HT1080 (cell line): Measurements from ENCODE around the gene KCNJ8. TPM values are rescaled to one million over a fixed set of nuclear protein-coding genes. Genes with fewer than 3 reads are reported as not detected.
"Not testable (repeated sequence)": the region's sequence is repeated elsewhere in the genome, so short reads cannot be mapped to it uniquely, and the experiment has no call there.

Source experiments
- DNase-seq: peaks from one replicate; pipeline ENCODE4 v3.0.0-alpha.2; 2015; ENCODE audit warnings: low read depth
- total RNA-seq: library from RNA; depleted of rRNA; stranded (reverse); fragments of >200 nt; shearing (Covaris generic); gene quantifications from 2 replicates; pipeline ENCODE4 v1.2.3, GENCODE V29; 2014

KCNJ8 gene
- total RNA-seq, 1 experiment from 2014 or later = 1.6 TPM

- no peak for DNase-seq
Measured at GRCh38 chr12:21788089-21788983, 13.8 kb upstream of the KCNJ8 start.

GRCh38 chr12:21786041-21786531 lies 11.6 kb upstream of the KCNJ8 start:
- no peak for DNase-seq

GRCh38 chr12:21782723-21783122 lies 8.2 kb upstream of the KCNJ8 start:
- not testable (repeated sequence) for DNase-seq

- DNase-seq = no peak
Measured at GRCh38 chr12:21780786-21781185, 6.3 kb upstream of the KCNJ8 start.

- DNase-seq = no peak
Measured at GRCh38 chr12:21776175-21776574, 1.7 kb upstream of the KCNJ8 start.

GRCh38 chr12:21775133-21775820 lies 771 bp upstream of the KCNJ8 start:
- no peak for DNase-seq

GRCh38 chr12:21773806-21774205 lies 700 bp downstream of the KCNJ8 start:
- no peak for DNase-seq

- DNase-seq = no peak
Measured at GRCh38 chr12:21773263-21773741, 1.2 kb downstream of the KCNJ8 start.

- no peak for DNase-seq
Measured at GRCh38 chr12:21771311-21771710, 3.2 kb downstream of the KCNJ8 start.

GRCh38 chr12:21769307-21769706 lies 5.2 kb downstream of the KCNJ8 start:
- no peak for DNase-seq

- no peak for DNase-seq
Measured at GRCh38 chr12:21766403-21766802, 8.1 kb downstream of the KCNJ8 start.

GRCh38 chr12:21764950-21765349 lies 9.6 kb downstream of the KCNJ8 start:
- no peak for DNase-seq

- no peak for DNase-seq
Measured at GRCh38 chr12:21764065-21764464, 10.4 kb downstream of the KCNJ8 start.

GRCh38 chr12:21763531-21763930 lies 11.0 kb downstream of the KCNJ8 start:
- DNase-seq = no peak

- DNase-seq = no peak
Measured at GRCh38 chr12:21759737-21760136, 14.8 kb downstream of the KCNJ8 start.

- DNase-seq = no peak
Measured at GRCh38 chr12:21757735-21758134, 16.8 kb downstream of the KCNJ8 start.

GRCh38 chr12:21756699-21757098 lies 17.8 kb downstream of the KCNJ8 start:
- DNase-seq = no peak

- no peak for DNase-seq
Measured at GRCh38 chr12:21751517-21751916, 23.0 kb downstream of the KCNJ8 start.

GRCh38 chr12:21745258-21745657 lies 29.2 kb downstream of the KCNJ8 start:
- no peak for DNase-seq

- DNase-seq = no peak
Measured at GRCh38 chr12:21731144-21731543, 43.4 kb downstream of the KCNJ8 start.

- DNase-seq = no peak
Measured at GRCh38 chr12:21725731-21726130, 48.8 kb downstream of the KCNJ8 start.

- no peak for DNase-seq
Measured at GRCh38 chr12:21718944-21719650, 55.4 kb downstream of the KCNJ8 start.
